Mesenchymal stem cell (in vitro differentiated cells and primary cell): ENCODE measurements around the gene BLOC1S3.
A peak's percentile ranks its signal among the peaks of the same experiment; 100 is the strongest.

Source experiments
- DNase-seq: peaks from one replicate; pipeline ENCODE4 v3.0.0-alpha.2; 2013
- H2AFZ ChIP-seq: one replicate; pipeline ENCODE4 v1.6.1; 2013; ENCODE audit warnings: low read depth, mild to moderate bottlenecking, control low read depth, inconsistent platforms, low read length, moderate library complexity
- H2AK5ac ChIP-seq: 2 replicates; pipeline ENCODE4 v1.6.1; 2013; ENCODE audit warnings: low read length, moderate library complexity, mild to moderate bottlenecking, inconsistent platforms; ENCODE audit not compliant: severe bottlenecking
- H2BK120ac ChIP-seq: one replicate; pipeline ENCODE4 v1.6.1; 2013; ENCODE audit warnings: low read depth, mild to moderate bottlenecking, inconsistent platforms, low read length, moderate library complexity
- H2BK12ac ChIP-seq, 2 experiments: one replicate each; pipeline ENCODE4 v1.6.1; 2013; ENCODE audit warnings: inconsistent platforms in 2 of 2, low read length in 2 of 2, mild to moderate bottlenecking in 2 of 2, moderate library complexity in 2 of 2, control low read depth in 1 of 2
- H2BK15ac ChIP-seq: one replicate; pipeline ENCODE4 v1.6.1; 2013; ENCODE audit warnings: mild to moderate bottlenecking, low read depth, inconsistent platforms; ENCODE audit not compliant: poor library complexity, severe bottlenecking
- H2BK5ac ChIP-seq: 2 replicates; pipeline ENCODE4 v1.6.1; 2013; ENCODE audit warnings: low read depth, mild to moderate bottlenecking, low read length, control low read depth, inconsistent platforms; ENCODE audit not compliant: poor library complexity, severe bottlenecking
- H3K14ac ChIP-seq, 2 experiments: one replicate each; pipeline ENCODE4 v1.6.1; 2013; ENCODE audit warnings: inconsistent platforms in 2 of 2, low read length in 2 of 2, control low read depth in 1 of 2, mild to moderate bottlenecking in 1 of 2, moderate library complexity in 1 of 2
- H3K18ac ChIP-seq, 2 experiments: one replicate each; pipeline ENCODE4 v1.6.1; 2013; ENCODE audit warnings: inconsistent platforms in 2 of 2, low read length in 2 of 2, control low read depth in 1 of 2, low read depth in 1 of 2, mild to moderate bottlenecking in 1 of 2
- H3K23ac ChIP-seq, 2 experiments: one replicate each; pipeline ENCODE4 v1.6.1; 2013; ENCODE audit warnings: inconsistent platforms in 2 of 2, low read length in 2 of 2, mild to moderate bottlenecking in 2 of 2, moderate library complexity in 2 of 2, control low read depth in 1 of 2
- H3K27ac ChIP-seq: 2 replicates; pipeline ENCODE4 v1.5.1; 2013; ENCODE audit warnings: mild to moderate bottlenecking, moderate library complexity, low read length, control low read depth, inconsistent platforms; ENCODE audit not compliant: poor library complexity, severe bottlenecking
- H3K27me3 ChIP-seq, 2 experiments: 2 replicates each; pipeline versions ENCODE4 v1.6.1 to v1.7.0; 2013; ENCODE audit warnings: low read length in 2 of 2, mild to moderate bottlenecking in 2 of 2, moderate library complexity in 2 of 2, control low read depth in 1 of 2, inconsistent platforms in 1 of 2; ENCODE audit not compliant: control insufficient read depth in 1 of 2, insufficient read depth in 1 of 2
- H3K36me3 ChIP-seq, 2 experiments: 2 replicates each; pipeline versions ENCODE4 v1.6.1 to v1.7.0; 2013; ENCODE audit warnings: low read length in 2 of 2, control low read depth in 1 of 2, inconsistent platforms in 1 of 2, low read depth in 1 of 2, mild to moderate bottlenecking in 1 of 2; ENCODE audit not compliant: insufficient read depth in 2 of 2, control insufficient read depth in 1 of 2
- H3K4ac ChIP-seq, 2 experiments: one replicate each; pipeline ENCODE4 v1.6.1; 2013; ENCODE audit warnings: inconsistent platforms in 2 of 2, low read length in 2 of 2, mild to moderate bottlenecking in 2 of 2, moderate library complexity in 2 of 2, control low read depth in 1 of 2, low read depth in 1 of 2
- H3K4me1 ChIP-seq: 2 replicates; pipeline ENCODE4 v1.6.1; 2013; ENCODE audit warnings: low read depth, low read length, control low read depth; ENCODE audit not compliant: control insufficient read depth, insufficient read depth
- H3K4me2 ChIP-seq: 2 replicates; pipeline ENCODE4 v1.6.1; 2013; ENCODE audit warnings: low read length, mild to moderate bottlenecking, inconsistent platforms; ENCODE audit not compliant: poor library complexity, severe bottlenecking
- H3K4me3 ChIP-seq, 2 experiments: 2 replicates each; pipeline versions ENCODE4 v1.5.1 to v1.7.0; 2013; ENCODE audit warnings: low read length in 2 of 2, mild to moderate bottlenecking in 2 of 2, control low read depth in 1 of 2, low read depth in 1 of 2; ENCODE audit not compliant: insufficient read depth in 1 of 2
- H3K79me1 ChIP-seq: replicated peaks from 2 replicates; pipeline ENCODE4 v1.6.1; 2013; ENCODE audit warnings: mild to moderate bottlenecking, control low read depth, low read length, inconsistent platforms; ENCODE audit not compliant: poor library complexity, severe bottlenecking
- H3K9ac ChIP-seq: 2 replicates; pipeline ENCODE4 v1.7.0; 2013; ENCODE audit warnings: mild to moderate bottlenecking, low read length, moderate library complexity
- H3K9me3 ChIP-seq: 2 replicates; pipeline ENCODE4 v1.7.0; 2013; ENCODE audit warnings: mild to moderate bottlenecking, low read length; ENCODE audit not compliant: control insufficient read depth
- H4K8ac ChIP-seq: one replicate; pipeline ENCODE4 v1.6.1; 2013; ENCODE audit warnings: inconsistent platforms, mild to moderate bottlenecking, low read length, moderate library complexity
- H4K91ac ChIP-seq: one replicate; pipeline ENCODE4 v1.6.1; 2013; ENCODE audit warnings: mild to moderate bottlenecking, low read length, inconsistent platforms
- WGBS: methylation state at CpG from one replicate; pipeline ENCODE4 v1.1.7; 2013; ENCODE audit warnings: mixed read lengths; 5-methylcytosine and 5-hydroxymethylcytosine counted together

The BLOC1S3 gene

GRCh38 chr19:45215391-45216191, 37.0 kb downstream of the BLOC1S3 start:
- Histone ChIP-seq H3K9ac (no peak overlapping the region), H3K79me1 (no peaks in the 10 kb centered on the region), H3K27me3 (peaks cover 52 to 75% of the 10 kb centered on the region in 2 experiments), H3K4ac (no peak overlapping the region), H4K8ac (peak overlapping the region; percentile 80), H3K9me3 (no peaks in the 10 kb centered on the region), H2BK120ac (no peak overlapping the region), H3K4me3 (no peak overlapping the region), H3K27ac (no peak overlapping the region), H4K91ac (peak overlapping the region; percentile 78), H3K36me3 (peaks cover 0 to 4% of the 10 kb centered on the region in 2 experiments), H3K18ac (no peak overlapping the region), H3K4me1 (peaks cover 21% of the 10 kb centered on the region), H3K23ac (no peak overlapping the region), H2AFZ (no peak overlapping the region), H2BK5ac (no peak overlapping the region), H3K14ac (no peak overlapping the region), H2BK15ac (no peak overlapping the region), H3K4me2 (peak overlapping the region; percentile 12), H2AK5ac (no peak overlapping the region), H2BK12ac (no peak overlapping the region)
- DNase-seq: no peak
- 58% methylated on average over 35 of the region's 35 CpGs for WGBS

GRCh38 chr19:45216667-45217066, 38.1 kb downstream of the BLOC1S3 start:
- Histone ChIP-seq H2AFZ (no peak overlapping the region), H3K36me3 (peaks cover 0 to 4% of the 10 kb centered on the region in 2 experiments), H3K79me1 (no peaks in the 10 kb centered on the region), H2BK120ac (no peak overlapping the region), H3K9me3 (no peaks in the 10 kb centered on the region), H3K14ac (no peak overlapping the region), H2AK5ac (no peak overlapping the region), H3K27me3 (peaks cover 56 to 80% of the 10 kb centered on the region in 2 experiments), H3K27ac (no peak overlapping the region), H3K4me1 (peaks cover 19% of the 10 kb centered on the region), H4K91ac (no peak overlapping the region), H2BK12ac (no peak overlapping the region), H3K18ac (no peak overlapping the region), H3K23ac (no peak overlapping the region), H2BK5ac (no peak overlapping the region), H4K8ac (no peak overlapping the region), H2BK15ac (no peak overlapping the region), H3K4me2 (no peak overlapping the region), H3K4ac (no peak overlapping the region), H3K4me3 (no peak overlapping the region), H3K9ac (no peak overlapping the region)
- 70% methylated on average over 6 of the region's 6 CpGs for WGBS
- DNase-seq: no peak

- H3K14ac ChIP-seq: peak overlapping the region in 1 of 2 experiments; percentile 14
- peaks cover 14% of the 10 kb centered on the region for H3K4me1 ChIP-seq
- no peak overlapping the region for H2BK120ac ChIP-seq
- H3K4ac ChIP-seq: no peak overlapping the region
- H3K36me3 ChIP-seq: peaks cover 0 to 4% of the 10 kb centered on the region in 2 experiments
- no peaks in the 10 kb centered on the region for H3K79me1 ChIP-seq
- H4K91ac ChIP-seq: no peak overlapping the region
- H2BK12ac ChIP-seq: no peak overlapping the region
- 46% methylated on average over 46 of the region's 46 CpGs for WGBS
- H3K27ac ChIP-seq: no peak overlapping the region
- no peak overlapping the region for H2BK15ac ChIP-seq
- no peak for DNase-seq
- peak overlapping the region in 1 of 2 experiments; percentile 58 for H3K4me3 ChIP-seq
- H2BK5ac ChIP-seq: no peak overlapping the region
- no peak overlapping the region for H2AK5ac ChIP-seq
- H3K23ac ChIP-seq: no peak overlapping the region
- H3K4me2 ChIP-seq: no peak overlapping the region
- no peak overlapping the region for H4K8ac ChIP-seq
- peak overlapping the region; percentile 27 for H3K9ac ChIP-seq
- H3K9me3 ChIP-seq: no peaks in the 10 kb centered on the region
- H3K27me3 ChIP-seq: peaks cover 52 to 79% of the 10 kb centered on the region in 2 experiments
- H2AFZ ChIP-seq: no peak overlapping the region
- peak overlapping the region in 1 of 2 experiments; percentile 35 for H3K18ac ChIP-seq
These were observed 38.8 kb downstream of the BLOC1S3 start for GRCh38 chr19:45217193-45217956.

GRCh38 chr19:45217957-45218334, 39.4 kb downstream of the BLOC1S3 start:
- Histone ChIP-seq H2BK15ac (no peak overlapping the region), H3K4me1 (peaks cover 14% of the 10 kb centered on the region), H3K4me3 (no peak overlapping the region), H3K79me1 (no peaks in the 10 kb centered on the region), H3K9me3 (no peaks in the 10 kb centered on the region), H3K18ac (no peak overlapping the region), H3K27me3 (peaks cover 56 to 85% of the 10 kb centered on the region in 2 experiments), H3K4ac (no peak overlapping the region), H3K9ac (no peak overlapping the region), H2BK120ac (no peak overlapping the region), H3K23ac (no peak overlapping the region), H2AK5ac (no peak overlapping the region), H3K36me3 (peaks cover 0 to 4% of the 10 kb centered on the region in 2 experiments), H3K4me2 (no peak overlapping the region), H4K8ac (no peak overlapping the region), H3K14ac (peak overlapping the region in 1 of 2 experiments; percentile 14), H2AFZ (no peak overlapping the region), H2BK5ac (no peak overlapping the region), H3K27ac (no peak overlapping the region), H2BK12ac (no peak overlapping the region), H4K91ac (no peak overlapping the region)
- WGBS: 63% methylated on average over 14 of the region's 14 CpGs
- DNase-seq: no peak
